HG03520 (cell line): ENCODE results near the gene NAP1L1.

Experiments
- ATAC-seq: cut with Tn5 transposase; IDR thresholded peaks from one replicate; pipeline ENCODE4 v1.9.1; 2021; ENCODE audit warnings: mild to moderate bottlenecking, moderate library complexity; ENCODE audit not compliant: unreplicated experiment

NAP1L1 gene

DNA sequence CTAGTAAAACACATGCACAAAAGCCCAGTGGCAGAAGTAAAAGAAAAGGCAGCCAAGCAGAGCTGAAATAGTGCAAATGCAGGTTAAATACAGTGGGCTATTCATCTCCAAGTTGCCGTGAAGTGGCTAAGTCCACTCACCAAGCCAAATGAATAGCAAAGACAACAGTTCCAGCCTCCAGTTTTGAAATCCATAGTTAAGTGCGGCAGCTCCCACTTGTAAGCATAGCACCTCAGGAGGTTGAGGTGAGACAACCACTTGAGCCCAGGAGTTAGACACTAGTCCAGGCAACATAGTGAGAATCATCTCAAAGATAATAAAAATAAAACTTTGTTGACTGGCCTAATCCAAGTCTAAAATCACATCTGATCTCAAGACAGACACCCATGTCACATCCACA, 43.1 kb downstream of the NAP1L1 start:
- ATAC-seq, result no peak

DNA sequence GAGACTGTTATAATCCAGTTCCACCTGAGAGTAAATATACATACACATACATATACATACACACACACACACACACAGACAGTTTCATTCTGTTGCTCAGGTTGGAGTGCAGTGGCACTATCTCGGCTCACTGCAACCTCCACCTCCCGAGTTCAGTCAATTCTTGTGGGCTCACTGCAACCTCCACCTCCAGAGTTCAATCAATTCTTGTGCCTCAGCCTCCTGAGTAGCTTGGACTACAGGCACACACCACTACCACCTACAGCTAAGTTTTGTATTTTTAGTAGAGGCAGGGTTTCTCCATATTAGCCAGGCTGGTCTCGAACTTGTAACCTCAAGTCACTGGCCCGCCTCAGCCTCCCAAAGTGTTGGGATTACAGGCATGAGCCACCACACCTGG, 44.0 kb downstream of the NAP1L1 start:
- no peak for ATAC-seq

DNA sequence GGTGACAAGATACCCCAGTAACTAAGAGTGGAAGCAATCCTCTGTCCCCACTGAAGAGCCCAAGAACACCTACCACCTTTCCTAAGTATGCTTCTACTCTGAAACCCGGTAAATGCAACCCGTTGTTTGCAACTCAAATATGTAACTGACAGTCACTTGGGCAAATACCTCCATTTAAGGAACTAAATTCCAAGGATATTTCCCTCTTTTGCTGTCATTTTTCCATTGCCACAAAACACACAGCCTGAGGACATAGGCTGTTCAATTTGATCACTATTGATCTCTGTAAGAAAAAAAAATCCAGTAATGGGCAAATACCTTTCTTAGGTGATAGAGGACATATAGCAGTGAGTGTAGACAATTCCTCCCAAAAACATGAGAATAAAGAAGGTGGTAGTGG, 46.3 kb downstream of the NAP1L1 start:
- no peak for ATAC-seq

DNA sequence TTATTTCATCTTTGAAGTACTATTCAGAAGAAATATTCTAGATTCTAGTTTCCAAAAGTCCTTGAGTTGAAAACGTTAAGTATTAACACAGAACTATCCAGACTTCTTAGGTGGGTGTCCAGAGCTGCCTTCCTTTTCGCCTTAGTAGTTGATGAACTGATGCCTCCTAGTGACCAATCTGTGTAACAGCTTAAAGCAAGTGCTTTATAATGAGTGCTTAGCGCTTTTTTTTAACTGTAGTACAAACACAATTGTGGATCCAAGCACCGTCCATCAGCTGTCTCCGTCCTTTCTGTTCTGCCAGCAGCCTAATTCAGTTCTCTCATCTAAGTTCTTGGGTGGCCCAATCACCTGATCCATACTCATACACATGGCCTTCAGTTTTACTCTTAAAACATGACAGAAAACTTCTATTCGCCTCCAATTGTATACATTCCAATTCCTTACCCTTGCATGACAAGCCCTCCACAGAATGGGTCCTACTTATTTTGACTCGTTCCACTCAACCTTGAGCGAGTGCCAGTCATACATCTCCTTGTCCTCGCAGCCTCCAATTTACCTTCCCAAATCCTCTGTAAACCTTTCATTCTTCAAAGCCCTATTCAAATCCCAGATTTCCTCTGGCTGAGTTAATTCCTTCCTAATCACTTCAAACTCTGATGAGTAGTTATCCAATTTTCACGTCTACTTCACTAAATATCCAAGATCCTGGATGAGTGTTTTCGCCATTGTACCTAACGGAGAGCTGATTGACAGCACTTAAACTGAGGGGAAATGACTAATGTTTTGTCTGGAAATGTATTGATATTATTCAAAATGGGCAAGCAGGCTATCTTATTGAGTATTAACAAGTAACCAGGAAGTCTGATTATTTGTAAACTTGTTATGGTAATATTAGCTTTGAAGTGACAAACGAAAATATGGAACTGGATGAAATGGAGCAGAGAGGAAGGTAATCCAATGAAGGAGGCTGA, 47.1 kb downstream of the NAP1L1 start:
- ATAC-seq, result peak; percentile 59

DNA sequence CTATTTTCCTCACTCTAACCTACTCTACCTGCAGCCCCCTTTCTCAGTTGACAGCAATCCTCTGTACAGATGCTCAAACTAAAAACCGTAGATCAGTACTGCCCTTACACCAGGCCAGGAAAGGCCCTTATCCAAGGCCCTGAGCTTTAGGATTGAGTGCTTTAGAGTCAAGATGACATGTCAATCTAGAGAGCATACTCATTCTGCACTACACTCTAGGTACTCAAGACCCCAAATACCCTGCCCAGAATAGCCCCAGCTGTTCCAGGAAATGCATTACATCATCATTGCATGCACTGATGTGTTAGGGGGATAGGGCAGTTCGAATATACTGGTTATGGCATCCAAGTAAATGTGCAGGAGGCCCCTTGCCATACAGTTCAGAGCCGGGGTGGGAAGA, 49.4 kb downstream of the NAP1L1 start:
- ATAC-seq, result no peak

DNA sequence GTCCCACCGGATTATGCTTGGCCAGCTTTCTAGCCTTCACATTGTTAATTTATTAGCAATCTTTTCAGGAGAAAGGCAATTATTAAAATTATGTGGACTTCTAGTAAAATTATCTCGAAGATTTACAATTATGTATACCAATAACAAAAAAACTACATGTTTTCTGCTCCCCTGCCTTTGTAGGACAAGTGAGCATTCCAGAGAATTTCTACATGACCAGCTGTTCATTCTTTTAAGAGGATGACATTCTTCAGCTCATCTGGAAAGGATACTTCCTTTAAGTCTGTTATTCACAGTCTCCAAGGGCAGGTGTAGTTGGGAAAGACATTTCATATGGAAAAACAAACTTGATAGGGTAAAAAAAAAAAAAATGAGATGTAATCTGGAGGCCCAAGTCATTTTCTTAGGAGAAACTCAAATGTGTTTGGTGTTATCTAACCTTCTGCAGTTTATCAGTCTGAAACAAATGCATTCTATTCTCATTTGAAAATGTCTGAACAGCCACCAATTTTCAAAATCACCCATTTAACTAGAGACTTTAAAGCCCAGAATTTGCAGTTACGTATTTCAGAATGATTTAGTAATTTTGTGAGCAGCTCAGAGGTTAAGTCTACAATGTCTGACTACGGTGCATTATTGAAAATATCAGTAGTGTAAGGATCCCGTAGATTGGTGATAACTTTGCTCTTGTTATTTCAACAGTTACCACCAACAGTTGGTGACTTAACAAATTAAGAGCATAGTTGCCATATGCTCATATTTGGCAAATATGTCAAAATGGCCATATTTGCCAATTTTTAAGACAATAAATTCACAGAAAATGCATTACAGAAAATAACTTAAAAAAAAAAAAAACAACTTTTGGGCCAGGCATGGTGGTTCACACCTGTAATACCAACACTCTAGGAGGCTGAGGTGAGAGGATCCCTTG, 51.1 kb downstream of the NAP1L1 start:
- no peak for ATAC-seq

DNA sequence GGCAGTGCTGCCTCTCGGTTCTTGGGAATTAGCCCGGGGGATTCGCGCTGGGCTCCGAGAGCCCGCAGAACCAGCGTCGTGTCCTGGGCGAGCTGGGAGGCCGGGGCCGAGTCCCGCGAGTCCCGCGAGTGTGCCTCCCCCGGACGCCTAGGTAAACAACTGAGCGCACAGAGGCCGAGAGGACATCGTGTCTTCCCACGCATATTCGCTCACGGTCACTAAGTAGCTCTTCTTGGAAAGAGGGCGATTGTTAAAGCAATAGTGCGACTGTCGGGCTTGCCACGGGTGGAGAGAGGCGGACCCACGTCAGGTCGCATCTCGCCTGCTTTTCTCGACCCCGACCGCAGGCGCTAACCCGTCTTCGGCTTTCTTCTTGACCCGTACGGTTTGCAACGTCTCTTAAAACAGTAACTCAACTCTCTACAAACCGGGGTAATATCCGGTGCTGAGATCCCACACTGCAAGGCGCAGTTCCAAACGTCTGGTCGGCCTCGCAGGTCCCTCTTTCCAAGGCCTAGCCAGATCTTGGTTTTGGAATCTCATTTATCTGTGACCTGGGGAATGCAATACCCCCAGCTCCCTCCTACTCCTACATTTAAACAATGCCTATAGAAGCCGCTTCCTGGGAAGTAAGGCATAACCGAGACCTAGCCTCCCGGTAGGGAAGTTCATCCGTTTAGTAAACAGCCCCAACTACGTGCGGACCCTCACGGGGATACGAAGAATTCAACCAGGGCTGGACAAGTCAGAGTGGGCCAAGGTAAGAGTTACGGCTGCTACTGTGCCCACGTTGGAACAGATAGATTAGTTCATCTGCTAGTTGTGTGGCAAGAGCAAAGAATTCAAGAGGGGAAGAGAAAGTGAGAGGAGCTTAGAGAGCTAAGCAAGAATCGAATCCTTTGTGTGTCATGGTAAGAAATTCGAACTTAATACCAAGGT, 52.2 kb downstream of the NAP1L1 start:
- peak; percentile 34 for ATAC-seq

DNA sequence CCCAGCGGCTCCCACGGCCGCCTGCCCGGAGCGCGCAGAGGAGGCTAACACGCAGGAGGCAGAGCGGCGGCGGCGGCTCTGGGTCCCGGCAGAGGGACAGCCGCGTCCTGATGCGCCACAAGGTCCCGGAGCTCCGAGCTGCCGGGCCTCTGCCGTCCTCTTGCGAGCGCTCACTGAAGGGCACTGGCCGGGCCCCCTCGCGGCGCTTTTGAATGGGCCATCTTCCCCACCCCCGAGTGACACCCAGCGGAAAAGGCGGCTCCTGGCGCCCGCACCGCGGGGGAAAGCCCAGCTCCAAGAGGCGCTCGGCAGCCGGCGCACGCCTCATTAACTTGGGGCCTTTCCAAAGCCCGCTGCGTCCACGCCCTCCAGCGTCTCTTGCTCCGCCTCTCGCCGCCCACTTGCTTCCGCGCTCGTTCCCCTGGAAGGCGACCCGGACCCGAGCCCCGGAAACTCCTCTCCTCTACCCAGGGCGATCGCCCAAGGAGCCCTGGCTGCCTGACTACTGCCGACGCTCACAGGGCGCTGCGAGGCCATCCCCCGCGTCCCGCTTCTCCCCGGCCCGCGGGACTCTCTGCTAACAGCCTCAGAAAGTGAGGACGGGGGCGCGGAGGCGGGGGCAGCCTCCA, 53.0 kb downstream of the NAP1L1 start, which contains the start of gene PHLDA1:
Gene PHLDA1 (minus strand): TSS at position 363 of the 629 bp plus-strand sequence.
- peak; percentile 69 for ATAC-seq

DNA sequence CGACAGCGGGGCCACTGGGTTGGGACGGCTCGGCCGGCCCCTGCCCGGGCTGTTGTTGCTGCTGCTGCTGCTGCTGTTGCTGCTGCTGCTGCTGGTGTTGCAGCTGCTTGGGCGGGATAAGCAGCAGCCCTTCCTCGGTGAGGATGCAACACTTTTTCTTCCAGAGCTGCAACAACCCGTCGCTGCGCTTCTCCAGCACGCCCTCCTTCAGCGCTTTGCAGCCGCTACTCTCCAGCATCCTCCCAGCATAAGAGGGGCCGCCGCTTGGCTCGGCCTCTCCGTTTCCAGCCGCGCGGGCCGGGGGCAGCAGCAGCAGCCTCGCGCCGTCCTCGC, 53.4 kb downstream of the NAP1L1 start:
- ATAC-seq, result no peak

DNA sequence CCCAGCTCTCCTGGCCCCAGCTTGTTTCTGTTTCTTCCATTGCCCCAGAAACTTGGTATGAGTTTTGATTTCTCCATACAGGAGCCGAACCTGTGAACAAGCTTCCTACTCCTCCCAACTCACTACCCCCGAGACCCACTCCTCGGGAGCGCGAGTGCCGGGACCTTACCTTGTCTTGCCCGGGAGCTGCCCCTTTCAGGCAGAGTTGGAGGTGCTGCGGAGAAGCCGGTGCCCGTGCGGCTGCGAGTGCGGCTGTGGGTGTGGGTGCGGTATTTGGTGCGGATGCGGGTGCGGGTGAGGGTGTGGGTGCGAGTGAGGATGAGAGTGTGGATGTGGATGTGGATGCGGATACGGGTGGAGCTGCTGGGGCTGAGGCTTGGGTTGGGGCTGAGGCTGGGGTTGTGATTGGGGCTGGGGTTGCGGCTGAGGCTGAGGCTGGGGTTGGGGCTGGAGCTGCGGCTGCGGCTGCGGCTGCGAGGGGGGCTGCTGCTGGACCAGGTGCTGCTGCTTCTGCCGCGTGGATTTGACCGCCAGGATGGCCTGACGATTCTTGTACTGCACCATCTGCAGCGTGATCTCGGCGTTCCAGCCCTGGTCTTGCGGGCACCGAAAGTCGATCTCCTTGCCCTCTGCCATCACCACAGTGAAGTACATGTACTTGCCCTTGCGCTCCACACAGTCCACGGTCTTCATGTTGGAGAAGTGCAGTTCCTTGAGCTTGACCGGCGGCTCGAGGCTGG, 54.0 kb downstream of the NAP1L1 start:
- peak; percentile 0 for ATAC-seq

DNA sequence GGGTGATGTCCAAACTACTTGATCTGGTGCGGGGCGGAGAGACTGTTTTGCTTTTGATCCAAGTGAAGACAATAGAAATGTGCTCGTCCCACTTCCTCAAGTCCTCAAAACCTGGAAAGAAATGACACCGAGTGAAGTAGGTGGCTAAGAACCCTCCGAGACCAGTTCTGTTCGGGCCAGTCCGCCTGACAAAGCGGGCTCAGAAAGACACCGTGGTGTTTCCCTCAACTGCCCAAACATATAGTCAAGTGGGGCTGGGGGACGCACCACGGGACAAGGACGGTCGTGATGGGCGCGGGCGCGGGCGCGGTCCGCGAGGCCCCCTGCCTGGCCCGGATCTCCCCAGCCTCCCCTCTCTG, 54.5 kb downstream of the NAP1L1 start:
- no peak for ATAC-seq

DNA sequence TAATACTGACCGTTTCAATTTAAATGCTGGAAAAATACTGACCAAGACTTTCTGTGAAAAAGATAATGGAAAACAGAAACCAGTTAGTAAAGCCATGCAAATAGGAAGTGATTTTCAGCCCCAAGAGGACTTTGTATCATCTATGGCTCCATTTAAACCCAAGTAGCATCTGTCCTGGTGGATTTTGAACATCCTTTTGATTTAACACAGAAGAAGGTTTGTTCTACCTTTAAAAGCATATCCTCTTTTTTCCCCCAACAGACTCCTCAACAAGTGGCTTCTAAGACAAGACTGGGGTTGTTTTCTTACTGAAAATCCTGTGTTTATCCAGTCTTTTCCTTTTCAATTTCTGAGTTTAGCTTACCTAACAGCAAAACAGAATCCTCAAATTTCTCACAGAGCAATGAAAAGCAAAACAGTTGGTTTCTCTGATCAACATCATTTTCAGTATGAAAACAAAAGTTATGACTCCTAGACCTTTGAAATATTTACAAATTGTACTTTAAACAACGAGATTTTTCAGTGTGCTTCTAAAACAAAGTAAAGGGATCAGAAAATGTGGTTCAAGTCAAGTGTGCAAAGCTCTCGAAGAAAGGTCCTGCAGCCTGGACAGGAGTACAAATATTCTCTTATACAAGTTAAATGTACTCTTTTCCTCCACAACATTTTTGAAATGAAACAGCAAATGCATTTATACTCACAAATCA, 55.8 kb downstream of the NAP1L1 start:
- no peak for ATAC-seq

DNA sequence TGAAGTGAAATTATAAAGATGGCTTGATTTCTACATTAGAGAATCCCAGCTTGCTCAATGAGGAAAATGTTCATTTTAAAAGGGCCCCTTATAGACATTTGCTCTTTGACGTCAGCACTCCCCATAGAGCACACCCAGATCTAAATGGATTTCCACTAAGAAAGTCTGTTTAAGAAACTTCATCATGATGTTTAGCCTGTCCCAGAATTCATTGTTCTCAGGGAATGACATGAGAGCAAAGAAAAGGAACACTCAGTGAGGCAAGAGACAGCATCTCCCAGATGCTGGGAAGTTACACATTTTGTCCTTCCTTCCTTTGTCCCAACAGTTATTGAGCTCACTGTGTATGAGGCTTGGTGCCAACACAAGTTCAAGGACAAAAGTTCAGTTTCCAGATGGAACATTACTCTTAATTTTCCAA, 57.8 kb downstream of the NAP1L1 start:
- ATAC-seq, result no peak

DNA sequence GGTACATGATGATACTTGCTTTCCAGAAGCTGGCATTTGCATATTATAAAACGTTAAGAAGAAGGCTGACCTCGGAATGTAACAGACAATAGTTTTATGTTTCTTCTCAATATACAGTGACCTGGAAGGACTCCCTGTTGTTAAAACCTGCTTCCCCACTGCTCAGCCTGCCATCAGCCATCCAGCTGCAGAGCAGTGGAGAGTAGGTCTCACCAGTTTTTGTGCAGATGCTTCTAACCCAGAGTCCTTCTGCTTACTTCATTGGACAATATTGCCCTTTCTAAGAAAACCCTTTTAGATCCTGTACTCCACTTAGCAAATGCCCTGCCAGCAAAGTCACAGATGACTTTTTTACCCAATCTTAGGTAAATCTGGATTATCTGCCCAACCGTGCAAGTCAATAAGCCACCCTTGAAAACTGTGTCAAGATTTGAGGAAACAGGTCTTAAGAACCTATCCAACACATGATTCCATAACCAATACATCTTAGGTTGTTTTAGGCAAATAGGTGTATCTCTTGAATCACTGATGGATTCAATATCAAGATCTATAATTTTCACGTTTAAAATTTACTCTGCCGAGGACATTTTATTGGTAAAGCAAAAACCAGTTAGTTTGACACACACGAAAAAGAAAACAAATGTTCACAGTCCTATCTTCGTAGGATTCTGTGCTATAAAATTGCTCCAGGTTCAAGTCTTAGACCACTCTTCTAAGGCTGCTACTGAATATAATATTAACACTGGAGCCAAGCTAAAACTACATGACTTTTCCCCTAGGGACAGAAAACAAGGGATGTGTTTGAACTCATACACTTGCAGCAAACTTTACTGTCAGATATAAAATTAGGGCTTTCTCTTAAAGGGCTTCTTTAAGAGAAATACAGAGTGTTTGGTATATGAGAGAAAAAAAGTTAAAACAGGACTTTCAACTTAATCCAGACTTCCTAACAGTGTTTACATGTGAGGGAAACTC, 58.6 kb downstream of the NAP1L1 start:
- no peak for ATAC-seq

DNA sequence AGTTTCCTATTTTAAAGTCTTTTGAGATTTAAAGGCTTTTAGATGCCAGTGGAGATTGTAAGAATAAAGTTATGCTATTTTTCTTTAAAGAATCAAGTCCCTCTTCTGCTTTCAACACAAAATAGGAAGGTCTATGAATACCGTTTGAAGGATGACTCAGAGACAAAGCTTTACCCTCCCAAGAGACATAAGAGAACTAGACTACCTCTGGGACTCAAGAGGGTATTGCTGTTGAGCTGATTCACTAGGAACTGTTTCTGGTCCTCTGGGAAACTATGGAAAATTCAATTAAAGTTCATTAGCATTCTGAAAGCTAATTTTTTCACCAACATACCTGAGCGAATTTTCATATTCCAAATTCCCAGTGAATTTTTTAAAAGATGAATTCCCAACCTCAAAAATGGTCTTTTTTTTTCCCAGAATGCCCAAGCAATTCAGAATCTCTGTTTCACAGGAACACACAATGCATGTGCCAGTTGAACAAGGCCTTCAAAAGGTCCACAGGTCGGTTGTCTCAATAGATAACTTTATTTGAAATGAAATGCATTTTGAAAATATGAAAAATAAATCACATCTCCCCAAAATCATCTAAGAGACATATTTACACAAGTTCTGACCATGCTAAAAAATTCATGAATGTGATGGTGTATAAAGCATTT, 59.4 kb downstream of the NAP1L1 start:
- no peak for ATAC-seq

DNA sequence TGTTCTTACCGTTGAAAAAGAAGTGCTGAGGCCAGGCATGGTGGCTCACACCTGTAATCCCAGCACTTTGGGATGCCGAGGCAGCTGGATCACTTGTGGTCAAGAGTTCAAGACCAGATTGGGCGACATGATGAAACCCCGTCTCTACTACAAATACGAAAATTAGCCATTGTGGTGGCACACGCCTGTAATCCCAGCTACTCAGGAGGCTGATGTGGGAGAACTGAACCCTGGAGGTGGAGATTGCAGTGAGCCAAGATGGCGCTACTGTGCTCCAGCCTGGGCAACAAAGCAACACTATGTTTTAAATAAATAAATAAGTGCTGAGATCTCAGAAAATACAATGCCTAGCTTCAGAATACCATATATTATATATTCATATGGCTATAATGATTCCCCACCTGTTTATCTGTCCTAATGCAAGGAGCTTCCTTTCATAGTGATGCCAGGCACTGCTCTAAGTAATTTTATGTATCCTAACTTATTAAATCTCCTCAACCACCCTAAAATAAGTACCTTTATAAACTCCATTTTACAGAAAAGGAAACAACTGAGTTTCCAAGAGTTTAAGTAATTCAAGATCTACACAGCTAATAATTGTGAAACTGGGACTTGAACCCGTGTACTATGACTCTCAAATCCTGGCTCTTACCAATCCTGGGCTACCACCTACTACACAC, 60.2 kb downstream of the NAP1L1 start:
- ATAC-seq, result no peak
